22Rv1 (cell line): ENCODE measurements around the gene AK2.

Experiments
- CTCF ChIP-seq: fragments of 450-650 bp; IDR thresholded peaks from 2 replicates; pipeline ENCODE4 v1.5.1; 2017; ENCODE audit warnings: mild to moderate bottlenecking
- ZFX ChIP-seq: fragments of 450-650 bp; IDR thresholded peaks from 2 replicates; pipeline ENCODE4 v1.6.1; 2017; ENCODE audit warnings: antibody characterized with exemption, borderline replicate concordance

- no peak for TF ChIP-seq CTCF
- no peak for TF ChIP-seq ZFX
Observed at GRCh38 chr1:33060579-33061083, 23.9 kb upstream of the AK2 start.
